Esophagus muscularis mucosa (tissue), 3 donors: ENCODE results near the gene CCNA1.

Experiments used
- CTCF ChIP-seq, 3 experiments: fragments of 200-600 bp in 2 of 3; fragments of 450-650 bp in 1 of 3; sonication (generic) in 2 of 3; IDR thresholded peaks; one replicate each; pipeline ENCODE4 v1.5.1; 2017 to 2019; ENCODE audit warnings: antibody characterized with exemption in 3 of 3, mild to moderate bottlenecking in 2 of 3, moderate library complexity in 1 of 3
- POLR2A ChIP-seq: fragments of 450-650 bp; IDR thresholded peaks from one replicate; pipeline ENCODE4 v1.6.1; 2017; ENCODE audit warnings: antibody characterized with exemption, moderate library complexity, mild to moderate bottlenecking, low read depth
- POLR2AphosphoS5 ChIP-seq, 2 donors: sonication (generic); formaldehyde crosslinking; IDR thresholded peaks; one replicate each; pipeline ENCODE4 v1.6.1; 2017; ENCODE audit warnings: antibody characterized with exemption in 2 of 2

GRCh38 chr13:36456577-36456976 lies 24.3 kb downstream of the CCNA1 start:
- TF ChIP-seq CTCF (IDR thresholded peaks at IDR 0.05) (no peak), POLR2AphosphoS5 (IDR thresholded peaks at IDR 0.05) (no peak), POLR2A (no peak)
